Prostate gland (tissue), 2 donors: Measurements from ENCODE around the gene PCIF1. TPM values are rescaled to one million over a fixed set of nuclear protein-coding genes. Genes with fewer than 3 reads are reported as not detected.

Experiments
- DNase-seq: peaks from one replicate; pipeline ENCODE4 v3.0.0-alpha.2; 2019; ENCODE audit warnings: low spot score
- H3K27ac ChIP-seq, 2 donors: fragments of 200-600 bp; sonication (generic); 2 replicates each; pipeline ENCODE4 v1.5.1; 2017 to 2019
- H3K27me3 ChIP-seq: fragments of 200-600 bp; sonication (generic); replicated peaks from 2 replicates; pipeline ENCODE4 v1.5.1; 2019; ENCODE audit not compliant: insufficient read depth
- H3K36me3 ChIP-seq, 2 donors: fragments of 200-600 bp; sonication (generic); 1 replicate in 1 of 2; 2 replicates in 1 of 2; pipeline versions ENCODE4 v1.5.1 to v1.8.1; 2017 to 2019
- H3K4me1 ChIP-seq: fragments of 200-600 bp; sonication (generic); replicated peaks from 2 replicates; pipeline ENCODE4 v1.5.1; 2019
- H3K4me3 ChIP-seq, 2 donors: fragments of 200-600 bp; sonication (generic); 2 replicates each; pipeline ENCODE4 v1.5.1; 2017 to 2019
- H3K9me3 ChIP-seq: fragments of 200-600 bp; sonication (generic); 2 replicates; pipeline ENCODE4 v1.5.1; 2017
- POLR2A ChIP-seq: fragments of 450-650 bp; IDR thresholded peaks from one replicate; pipeline ENCODE4 v1.6.1; 2016; ENCODE audit warnings: antibody characterized with exemption, mild to moderate bottlenecking
- POLR2AphosphoS5 ChIP-seq: sonication (generic); formaldehyde crosslinking; IDR thresholded peaks from one replicate; pipeline ENCODE4 v1.6.1; 2017; ENCODE audit warnings: antibody characterized with exemption
- WGBS: methylation state at CpG from one replicate; pipeline ENCODE4 v1.1.5; 2018; 5-methylcytosine and 5-hydroxymethylcytosine counted together
- intact Hi-C: fragments of 100-400 bp; cut with DNase I; formaldehyde crosslinking; loops from one replicate; pipeline ENCODE4 v1.14.2; 2022
- total RNA-seq, 2 donors: library from RNA; depleted of rRNA; stranded (reverse); fragments of >200 nt; gene quantifications; one replicate each; pipeline ENCODE4 v1.1.0, GENCODE V29; 2016
- TF ChIP-seq, protein P1 (sequence below), 4 experiments: fragments of 200-600 bp in 2 of 4; fragments of 450-650 bp in 2 of 4; sonication (generic) in 2 of 4; IDR thresholded peaks; 1 replicate in 3 of 4; 2 replicates in 1 of 4; pipeline ENCODE4 v1.5.1; 2016 to 2019; ENCODE audit warnings: antibody characterized with exemption in 4 of 4, mild to moderate bottlenecking in 2 of 4, moderate library complexity in 2 of 4

Gene PCIF1
- total RNA-seq = 10 to 100 TPM; 39.8 to 54.9 TPM

DNA sequence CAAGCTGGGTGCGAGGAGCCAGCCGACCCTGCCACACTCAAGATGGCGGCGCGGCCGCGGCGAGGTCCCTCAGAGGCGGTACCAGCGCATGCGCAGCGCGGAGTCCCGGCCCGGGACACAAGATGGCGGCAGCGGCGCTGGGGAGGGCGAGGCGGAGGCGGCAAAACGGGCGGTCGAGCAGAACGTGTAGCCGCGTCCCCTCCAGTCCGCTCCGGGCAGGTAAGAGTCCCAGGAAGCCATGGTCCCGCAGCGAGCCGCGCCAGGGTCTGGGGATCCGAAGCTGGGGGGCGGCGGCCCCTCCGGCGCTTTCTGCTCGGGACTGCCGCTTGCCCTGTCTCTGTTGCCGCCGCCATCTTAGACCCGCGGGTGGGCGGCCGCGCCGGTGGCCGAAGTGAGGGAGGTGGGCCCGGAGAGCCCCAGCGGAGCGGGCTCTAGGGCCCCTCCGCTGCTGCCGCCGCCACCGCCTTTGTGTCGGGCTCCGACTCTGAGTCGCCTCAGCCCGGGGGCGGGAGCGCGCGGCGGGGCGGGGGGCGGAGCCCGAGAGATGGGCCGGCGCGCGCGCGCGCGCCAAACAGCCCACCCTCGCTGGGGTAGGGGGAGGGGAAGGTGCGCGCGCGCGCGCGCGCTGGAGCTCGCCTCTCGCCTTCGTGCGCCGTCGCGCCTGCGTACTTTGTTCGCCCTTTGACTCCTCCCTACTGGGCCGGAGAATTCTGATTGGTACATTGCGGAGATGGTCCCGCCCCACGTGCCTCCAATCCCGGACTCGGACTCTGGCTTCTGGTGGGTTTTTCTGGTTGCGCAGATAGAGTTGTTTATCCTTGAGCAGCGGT lies at the start of gene PCIF1:
Gene PCIF1 (plus strand): TSS at position 98 of the 830 bp plus-strand sequence. CDS start 4,317 bp downstream, outside the sequence.
- Histone ChIP-seq H3K9me3 (no peaks in the 10 kb centered on the region), H3K27ac (peak within 1 kb of the TSS; percentile 99 to 100), H3K36me3 (peaks cover 6 to 15% of the 10 kb centered on the region in 2 donors), H3K4me3 (peak within 1 kb of the TSS; percentile 90 to 100), H3K4me1 (no peaks in the 10 kb centered on the region), H3K27me3 (no peaks in the 10 kb centered on the region)
- intact Hi-C loops = loop anchor here (2.0 to 5.0 kb wide), 2 partner anchors 44 to 102 kb away; partner anchors contain the start of genes CTSA, NEURL2 and SNX21
- TF ChIP-seq POLR2A (peak; percentile 92), POLR2AphosphoS5 (peak; percentile 95)
- TF ChIP-seq, protein P1, sequence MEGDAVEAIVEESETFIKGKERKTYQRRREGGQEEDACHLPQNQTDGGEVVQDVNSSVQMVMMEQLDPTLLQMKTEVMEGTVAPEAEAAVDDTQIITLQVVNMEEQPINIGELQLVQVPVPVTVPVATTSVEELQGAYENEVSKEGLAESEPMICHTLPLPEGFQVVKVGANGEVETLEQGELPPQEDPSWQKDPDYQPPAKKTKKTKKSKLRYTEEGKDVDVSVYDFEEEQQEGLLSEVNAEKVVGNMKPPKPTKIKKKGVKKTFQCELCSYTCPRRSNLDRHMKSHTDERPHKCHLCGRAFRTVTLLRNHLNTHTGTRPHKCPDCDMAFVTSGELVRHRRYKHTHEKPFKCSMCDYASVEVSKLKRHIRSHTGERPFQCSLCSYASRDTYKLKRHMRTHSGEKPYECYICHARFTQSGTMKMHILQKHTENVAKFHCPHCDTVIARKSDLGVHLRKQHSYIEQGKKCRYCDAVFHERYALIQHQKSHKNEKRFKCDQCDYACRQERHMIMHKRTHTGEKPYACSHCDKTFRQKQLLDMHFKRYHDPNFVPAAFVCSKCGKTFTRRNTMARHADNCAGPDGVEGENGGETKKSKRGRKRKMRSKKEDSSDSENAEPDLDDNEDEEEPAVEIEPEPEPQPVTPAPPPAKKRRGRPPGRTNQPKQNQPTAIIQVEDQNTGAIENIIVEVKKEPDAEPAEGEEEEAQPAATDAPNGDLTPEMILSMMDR (IDR thresholded peaks at IDR 0.05) = peak in 2 of 4 experiments; percentile 36 to 46
- peak; percentile 98 for DNase-seq
- WGBS = 0% methylated on average over 69 of the region's 102 CpGs

- 93% methylated on average over 16 of the region's 19 CpGs for WGBS
- H3K36me3 ChIP-seq = peaks cover 0 to 8% of the 10 kb centered on the region in 2 donors
- TF ChIP-seq, protein P1 (IDR thresholded peaks at IDR 0.05) = no peak
- no peak for TF ChIP-seq POLR2A
- no peak for TF ChIP-seq POLR2AphosphoS5
- peaks cover 2% of the 10 kb centered on the region for H3K4me1 ChIP-seq
- H3K27me3 ChIP-seq = no peaks in the 10 kb centered on the region
- H3K27ac ChIP-seq = no peak overlapping the region
- no peak for DNase-seq
- no peak overlapping the region for H3K4me3 ChIP-seq
- intact Hi-C loops = no loop called here
- no peaks in the 10 kb centered on the region for H3K9me3 ChIP-seq
These were observed 47.7 kb upstream of the PCIF1 start for GRCh38 chr20:45886590-45887345.

DNA sequence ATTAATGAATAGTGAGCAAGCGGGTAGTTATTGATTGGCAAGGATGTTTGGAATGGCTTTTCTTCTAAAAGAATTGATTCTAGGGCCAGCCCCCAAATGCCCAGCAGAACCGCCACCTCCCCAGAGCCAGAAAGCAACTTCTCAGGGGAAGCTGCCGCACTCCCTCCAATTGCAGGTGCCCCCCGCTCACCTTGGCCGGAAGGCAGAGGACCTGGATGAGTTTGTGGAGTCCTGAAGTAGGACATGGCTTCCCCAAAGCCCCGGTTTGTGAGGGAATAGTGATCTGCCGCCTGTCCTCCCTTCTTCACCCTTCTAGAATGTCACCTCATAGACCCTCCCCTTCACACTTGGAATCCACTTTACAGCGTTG lies 47.2 kb upstream of the PCIF1 start, which contains the start of gene SPATA25:
Gene SPATA25 (minus strand): TSS at position 277 of the 370 bp plus-strand sequence. CDS start 32 bp downstream, at position 245.
- no peak for DNase-seq
- H3K36me3 ChIP-seq = peaks cover 0 to 8% of the 10 kb centered on the region in 2 donors
- H3K4me1 ChIP-seq = peaks cover 6% of the 10 kb centered on the region
- H3K27ac ChIP-seq = no peak within 1 kb of the TSS
- H3K27me3 ChIP-seq = no peaks in the 10 kb centered on the region
- WGBS = 89% methylated on average over 8 of the region's 8 CpGs
- intact Hi-C loops = no loop called here
- no peaks in the 10 kb centered on the region for H3K9me3 ChIP-seq
- TF ChIP-seq, protein P1 (IDR thresholded peaks at IDR 0.05) = no peak
- TF ChIP-seq POLR2A = no peak
- no peak within 1 kb of the TSS for H3K4me3 ChIP-seq

GRCh38 chr20:45888681-45889080 lies 45.8 kb upstream of the PCIF1 start:
- TF ChIP-seq, protein P1 (IDR thresholded peaks at IDR 0.05) = no peak
- TF ChIP-seq POLR2AphosphoS5 (no peak), POLR2A (no peak)
- peaks cover 6% of the 10 kb centered on the region for H3K4me1 ChIP-seq
- no peaks in the 10 kb centered on the region for H3K27me3 ChIP-seq
- H3K9me3 ChIP-seq = no peaks in the 10 kb centered on the region
- peaks cover 0 to 3% of the 10 kb centered on the region in 2 donors for H3K36me3 ChIP-seq
- intact Hi-C loops = no loop called here
- H3K4me3 ChIP-seq = no peak overlapping the region
- 90% methylated on average over 3 of the region's 3 CpGs for WGBS
- DNase-seq = no peak
- no peak overlapping the region for H3K27ac ChIP-seq
